OCI-LY7 (cell line): ENCODE measurements around the gene SV2C. TPM values are rescaled to one million over a fixed set of nuclear protein-coding genes. Genes with fewer than 3 reads are reported as not detected.

Experiments
- BruUV-seq: library from RNA; stranded (reverse); fragments of 400-500 nt; replicated peaks from 2 replicates; lab custom pipeline; 2021; lab: Mats Ljungman, UMichigan
- CTCF ChIA-PET: fragments of 300-600 bp; sonication (Branson Sonifier 250); formaldehyde crosslinking; loops from one replicate; lab custom pipeline; 2022; ENCODE audit warnings: antibody characterized with exemption; ENCODE audit not compliant: unreplicated experiment; lab: Charles Lee
- POLR2A ChIA-PET: fragments of 300-600 bp; sonication (Branson Sonifier 250); formaldehyde crosslinking; loops from one replicate; lab custom pipeline; 2022; ENCODE audit warnings: antibody characterized with exemption; lab: Charles Lee
- DNase-seq: peaks from one replicate; pipeline ENCODE4 v3.0.0-alpha.2; 2015; ENCODE audit warnings: low spot score
- H2AFZ ChIP-seq: fragments of 200-600 bp; sonication (generic), shearing (Covaris generic); 2 replicates; pipeline ENCODE4 v1.6.1; 2014; ENCODE audit warnings: mild to moderate bottlenecking, antibody characterized with exemption, low read length, moderate library complexity
- H3K27ac ChIP-seq: fragments of 200-600 bp; sonication (generic); 2 replicates; pipeline ENCODE4 v1.5.1; 2014; ENCODE audit warnings: mixed run types, low read depth, mild to moderate bottlenecking, moderate library complexity, low read length, inconsistent platforms; ENCODE audit not compliant: poor library complexity, severe bottlenecking
- H3K36me3 ChIP-seq: fragments of 200-600 bp; sonication (generic); 2 replicates; pipeline ENCODE4 v1.6.1; 2014; ENCODE audit warnings: mild to moderate bottlenecking, antibody characterized with exemption, low read length, moderate library complexity, mixed read lengths; ENCODE audit not compliant: insufficient read depth
- H3K4me1 ChIP-seq: fragments of 200-600 bp; sonication (generic); 2 replicates; pipeline ENCODE4 v1.5.1; 2014; ENCODE audit warnings: mild to moderate bottlenecking, low read length; ENCODE audit not compliant: insufficient read depth, poor library complexity, severe bottlenecking
- H3K4me2 ChIP-seq: fragments of 200-600 bp; sonication (generic); 2 replicates; pipeline ENCODE4 v1.6.1; 2014; ENCODE audit warnings: mild to moderate bottlenecking, low read length
- H3K4me3 ChIP-seq: fragments of 200-600 bp; sonication (generic); 2 replicates; pipeline ENCODE4 v1.5.1; 2014; ENCODE audit warnings: mild to moderate bottlenecking, low read depth, low read length; ENCODE audit not compliant: poor library complexity, severe bottlenecking
- H3K79me2 ChIP-seq: fragments of 200-600 bp; sonication (generic); 2 replicates; pipeline ENCODE4 v1.6.1; 2016; ENCODE audit warnings: low read depth, mild to moderate bottlenecking, low read length, moderate library complexity, mixed read lengths; ENCODE audit not compliant: insufficient read depth
- H3K9me2 ChIP-seq: fragments of 200-600 bp; sonication (generic); 2 replicates; pipeline ENCODE4 v1.6.1; 2016; ENCODE audit warnings: mild to moderate bottlenecking, low read length, mixed read lengths; ENCODE audit not compliant: insufficient read depth
- H3K9me3 ChIP-seq: fragments of 200-600 bp; sonication (generic); 2 replicates; pipeline ENCODE4 v1.6.1; 2014; ENCODE audit warnings: mild to moderate bottlenecking, mixed run types, low read length, mixed read lengths
- H4K20me1 ChIP-seq: fragments of 200-600 bp; sonication (generic); 2 replicates; pipeline ENCODE4 v1.6.1; 2014; ENCODE audit warnings: mild to moderate bottlenecking, antibody characterized with exemption, low read length, moderate library complexity, mixed read lengths; ENCODE audit not compliant: insufficient read depth
- CTCF ChIP-seq: fragments of 200-600 bp; sonication (generic); conservative IDR thresholded peaks from 2 replicates; pipeline ENCODE4 v1.5.1; 2014; ENCODE audit warnings: mild to moderate bottlenecking, antibody characterized with exemption, low read length, moderate library complexity, mixed read lengths
- EZH2phosphoT487 ChIP-seq: fragments of 200-600 bp; sonication (generic); IDR thresholded peaks from 2 replicates; pipeline ENCODE4 v1.6.1; 2018; ENCODE audit warnings: low read depth, borderline replicate concordance, mild to moderate bottlenecking, mixed run types, antibody characterized with exemption, low read length, moderate library complexity, mixed read lengths
- intact Hi-C: fragments of 100-400 bp; cut with micrococcal nuclease; formaldehyde crosslinking; loops from one replicate; pipeline ENCODE4 v1.10.0; 2022; ENCODE audit not compliant: unreplicated experiment
- total RNA-seq, 2 experiments: library from RNA; depleted of rRNA in 1 of 2; stranded (reverse); fragments of >200 nt in 1 of 2; shearing (Covaris generic) in 1 of 2; gene quantifications; 2 replicates each; pipeline ENCODE4 v1.2.3, GENCODE V29; 2014 to 2022

The SV2C gene
- total RNA-seq, 2 experiments from 2014 or later: not detected

GRCh38 chr5:76249621-76250020 is 166.4 kb downstream of the SV2C start:
- Histone ChIP-seq H3K36me3 (no peaks in the 10 kb centered on the region), H3K4me3 (no peak overlapping the region), H3K9me3 (no peaks in the 10 kb centered on the region), H4K20me1 (no peaks in the 10 kb centered on the region), H3K27ac (no peak overlapping the region), H2AFZ (no peak overlapping the region), H3K4me2 (no peak overlapping the region), H3K79me2 (no peaks in the 10 kb centered on the region), H3K4me1 (no peaks in the 10 kb centered on the region), H3K9me2 (no peaks in the 10 kb centered on the region)
- DNase-seq: no peak
- no TSS peak for BruUV-seq
- ChIA-PET CTCF (no interaction called here), POLR2A (no interaction called here)
- intact Hi-C loops: no loop called here
- no peak for TF ChIP-seq CTCF
- no peak for TF ChIP-seq EZH2phosphoT487

GRCh38 chr5:76250463-76250862 is 167.3 kb downstream of the SV2C start:
- DNase-seq: no peak
- intact Hi-C loops: no loop called here
- H3K4me1 ChIP-seq: no peaks in the 10 kb centered on the region
- no TSS peak for BruUV-seq
- no peak overlapping the region for H3K4me3 ChIP-seq
- ChIA-PET POLR2A (no interaction called here), CTCF (no interaction called here)
- H3K79me2 ChIP-seq: no peaks in the 10 kb centered on the region
- no peaks in the 10 kb centered on the region for H3K9me3 ChIP-seq
- no peaks in the 10 kb centered on the region for H3K36me3 ChIP-seq
- TF ChIP-seq CTCF: no peak
- no peak for TF ChIP-seq EZH2phosphoT487
- no peaks in the 10 kb centered on the region for H4K20me1 ChIP-seq
- H3K27ac ChIP-seq: no peak overlapping the region
- H2AFZ ChIP-seq: no peak overlapping the region
- no peak overlapping the region for H3K4me2 ChIP-seq
- no peaks in the 10 kb centered on the region for H3K9me2 ChIP-seq

GRCh38 chr5:76251656-76252055 is 168.5 kb downstream of the SV2C start:
- intact Hi-C loops: no loop called here
- CTCF ChIA-PET: no interaction called here
- Histone ChIP-seq H3K4me3 (no peak overlapping the region), H3K4me1 (no peaks in the 10 kb centered on the region), H2AFZ (no peak overlapping the region), H3K79me2 (no peaks in the 10 kb centered on the region), H3K27ac (no peak overlapping the region), H4K20me1 (no peaks in the 10 kb centered on the region), H3K9me3 (no peaks in the 10 kb centered on the region), H3K9me2 (no peaks in the 10 kb centered on the region), H3K36me3 (no peaks in the 10 kb centered on the region), H3K4me2 (no peak overlapping the region)
- TF ChIP-seq EZH2phosphoT487 (no peak), CTCF (no peak)
- POLR2A ChIA-PET: no interaction called here
- no TSS peak for BruUV-seq
- no peak for DNase-seq
